Right lung (tissue), 5 donors: ENCODE results near the gene SIRT7. TPM values are rescaled to one million over a fixed set of nuclear protein-coding genes. Genes with fewer than 3 reads are reported as not detected.

ENCODE experiments used
- DNase-seq, 2 donors: peaks; one replicate each; pipeline ENCODE4 v3.0.0-alpha.2; 2013
- polyA plus RNA-seq, 5 donors: library from polyadenylated mRNA; unstranded; fragments of 120-200 nt; gene quantifications; one replicate each; pipeline versions ENCODE4 v1.2.1 to v1.2.3, GENCODE V29; 2013; ENCODE audit warnings: inconsistent platforms in 1 of 5, low replicate concordance in 1 of 5; ENCODE audit not compliant: insufficient read length in 5 of 5, insufficient read depth in 1 of 5

Gene SIRT7
- polyA plus RNA-seq, 5 donors: 9.7 to 15.2 (median 12.9) TPM

DNA sequence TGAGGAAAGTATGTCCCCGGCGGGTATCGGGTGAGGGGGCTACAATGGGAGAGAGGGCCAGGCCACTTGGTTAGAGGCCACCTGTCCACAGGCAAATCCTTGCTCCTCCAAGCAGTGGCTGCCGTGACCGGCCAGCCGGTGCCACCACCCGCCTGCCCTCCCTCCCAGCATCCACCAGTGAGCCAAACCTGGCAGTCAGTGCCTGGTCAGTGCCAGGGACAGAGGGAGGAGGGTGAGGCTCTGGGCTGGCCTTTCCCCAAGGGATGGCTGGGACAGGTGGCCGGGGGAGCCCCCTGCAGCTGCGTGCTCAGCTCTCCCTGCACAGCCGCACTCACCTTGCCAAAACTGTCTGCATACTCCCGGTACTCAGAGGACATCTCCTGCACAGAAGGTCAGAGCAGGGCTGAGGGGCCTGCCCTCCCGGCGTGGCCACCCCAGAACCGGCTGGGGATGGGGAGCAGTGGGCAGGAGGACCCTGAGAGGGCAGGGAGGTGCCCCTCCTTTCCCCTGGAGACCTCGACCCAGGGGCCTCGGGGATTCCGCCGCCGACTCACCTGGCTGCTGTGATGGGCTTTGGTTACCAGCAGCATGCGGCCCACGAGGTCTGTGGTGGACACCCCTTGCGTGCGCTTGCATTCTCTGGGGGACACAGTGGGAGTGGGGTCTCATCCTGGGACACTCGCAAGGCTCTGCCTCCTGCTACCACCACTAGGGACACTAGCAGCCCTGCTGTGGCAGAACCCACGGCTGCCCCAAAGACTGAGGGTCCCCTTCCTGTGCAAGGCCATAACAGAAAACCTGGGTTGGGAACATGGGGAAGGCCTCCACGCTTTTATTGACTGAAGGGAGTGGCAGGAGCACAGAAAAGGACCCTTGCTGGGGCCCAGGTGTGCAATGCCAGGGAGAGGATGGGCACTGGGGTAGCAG lies 10.5 kb downstream of the SIRT7 start:
- DNase-seq: no peak

GRCh38 chr17:81906476-81907218 lies 11.3 kb downstream of the SIRT7 start:
- no peak for DNase-seq

GRCh38 chr17:81905993-81906392 lies 12.0 kb downstream of the SIRT7 start:
- DNase-seq: no peak

DNA sequence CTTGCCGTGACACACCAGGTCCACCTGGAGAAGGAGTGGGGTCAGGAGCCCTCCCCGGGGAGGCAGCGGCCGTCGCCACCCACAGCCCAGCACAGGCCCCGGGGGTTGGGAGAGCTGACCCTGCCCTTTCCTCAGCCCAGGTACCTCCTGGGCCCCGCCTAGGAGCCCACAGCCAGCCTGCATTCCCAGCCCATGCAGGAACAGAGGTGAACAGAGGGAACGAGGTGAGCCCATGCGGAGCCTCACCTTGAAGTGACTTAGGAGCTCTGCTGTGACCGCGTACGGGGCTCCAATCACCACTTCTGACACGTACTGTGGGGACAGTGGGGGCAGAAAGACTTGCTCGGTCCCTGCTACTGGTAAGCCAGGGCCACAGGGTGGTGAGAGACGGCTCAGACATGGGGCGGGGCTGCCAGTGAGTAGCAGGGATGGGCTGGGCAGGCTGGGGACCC lies 12.5 kb downstream of the SIRT7 start:
- no peak for DNase-seq

GRCh38 chr17:81904600-81905423 lies 13.2 kb downstream of the SIRT7 start:
- DNase-seq: no peak

- DNase-seq: no peak
Observed at GRCh38 chr17:81903896-81904599, 13.9 kb downstream of the SIRT7 start.

DNA sequence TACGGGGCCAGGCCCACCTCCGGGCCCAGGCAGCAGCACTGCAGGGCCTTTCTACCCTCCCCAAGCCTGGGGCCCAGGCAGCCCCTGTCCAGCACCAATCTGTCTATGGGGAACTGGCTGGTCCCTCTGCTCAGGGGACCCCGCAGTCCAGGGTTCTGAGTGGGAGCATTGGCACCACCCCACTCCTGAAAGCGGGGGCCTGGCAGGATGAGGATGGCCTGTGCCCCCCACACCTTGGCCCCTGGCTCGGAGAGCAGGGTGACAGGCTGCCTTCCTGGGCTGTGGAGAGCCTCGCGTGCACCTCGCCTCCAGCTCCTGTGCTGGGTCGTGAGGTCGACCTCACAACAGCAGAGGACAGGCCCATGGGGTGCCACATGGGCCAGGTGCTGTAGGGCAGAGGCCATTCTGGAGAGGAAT lies 14.6 kb downstream of the SIRT7 start:
- no peak for DNase-seq

DNA sequence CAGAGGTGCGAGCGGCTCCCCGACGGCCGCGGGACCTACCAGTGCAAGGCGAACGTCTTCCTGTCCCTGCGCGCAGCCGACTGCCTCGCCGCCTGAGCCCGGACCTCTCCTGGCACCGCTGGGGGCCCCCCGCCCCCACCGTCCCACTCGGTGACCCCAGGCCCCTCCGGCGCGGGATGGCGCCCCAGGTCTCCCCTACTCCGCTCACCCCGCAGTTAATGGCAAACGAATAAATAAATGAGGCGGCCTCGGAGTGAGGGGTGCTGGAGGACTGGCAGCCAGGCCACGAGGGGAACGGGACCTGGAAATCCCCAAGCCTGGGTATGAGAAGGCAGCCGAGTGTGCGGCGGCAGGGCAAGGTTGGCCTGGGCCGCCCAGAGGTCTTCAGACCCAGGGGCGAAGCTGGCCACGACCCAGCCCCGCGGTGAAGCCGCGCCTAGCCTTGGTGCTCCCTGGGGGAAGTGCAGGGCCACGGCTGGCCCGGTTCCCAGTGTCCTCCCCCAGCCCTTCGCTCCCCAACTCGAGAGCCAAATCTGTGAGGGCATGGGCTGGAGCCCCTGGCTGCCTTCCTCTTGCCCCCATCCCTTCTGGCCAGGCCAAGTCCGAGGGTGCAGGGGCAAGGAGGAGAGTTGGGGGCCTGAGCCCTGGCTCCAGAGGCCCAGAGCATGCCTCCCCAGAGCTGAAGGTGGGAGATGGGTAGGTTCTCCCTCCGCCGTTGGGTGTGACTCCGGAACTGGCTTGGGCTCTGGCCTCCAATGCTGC lies 15.1 kb downstream of the SIRT7 start:
- no peak for DNase-seq

DNA sequence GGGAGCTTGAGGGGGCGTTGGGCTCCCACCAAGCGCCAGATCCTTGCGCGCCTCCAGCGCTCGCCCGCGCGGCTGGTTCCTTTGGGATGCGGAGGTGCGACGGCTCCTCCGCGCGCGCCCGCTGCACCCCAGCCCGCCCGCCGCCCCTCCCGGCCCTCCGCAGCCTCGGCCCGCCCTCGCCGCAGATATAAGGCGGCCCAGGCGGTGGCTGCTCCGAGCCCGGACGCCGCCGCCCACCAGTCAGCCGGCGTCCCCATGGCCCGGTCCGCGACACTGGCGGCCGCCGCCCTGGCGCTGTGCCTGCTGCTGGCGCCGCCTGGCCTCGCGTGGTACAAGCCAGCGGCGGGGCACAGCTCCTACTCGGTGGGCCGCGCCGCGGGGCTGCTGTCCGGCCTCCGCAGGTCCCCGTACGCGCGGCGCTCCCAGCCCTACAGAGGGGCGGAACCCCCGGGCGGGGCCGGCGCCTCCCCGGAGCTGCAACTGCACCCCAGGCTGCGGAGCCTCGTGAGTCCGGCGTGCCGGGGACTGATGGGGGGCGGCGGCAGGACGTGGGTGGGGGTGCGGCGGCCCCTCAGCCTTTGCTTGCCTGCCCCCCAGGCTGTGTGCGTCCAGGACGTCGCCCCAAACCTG lies 15.8 kb downstream of the SIRT7 start, which contains the start of gene NPB:
Gene NPB (plus strand): TSS at position 216 of the 630 bp plus-strand sequence. CDS start 40 bp downstream, at position 256.
- DNase-seq: no peak

- DNase-seq: no peak
Observed at GRCh38 chr17:81901167-81902022, 16.6 kb downstream of the SIRT7 start.

GRCh38 chr17:81900181-81900820 lies 17.7 kb downstream of the SIRT7 start:
- DNase-seq: no peak

DNA sequence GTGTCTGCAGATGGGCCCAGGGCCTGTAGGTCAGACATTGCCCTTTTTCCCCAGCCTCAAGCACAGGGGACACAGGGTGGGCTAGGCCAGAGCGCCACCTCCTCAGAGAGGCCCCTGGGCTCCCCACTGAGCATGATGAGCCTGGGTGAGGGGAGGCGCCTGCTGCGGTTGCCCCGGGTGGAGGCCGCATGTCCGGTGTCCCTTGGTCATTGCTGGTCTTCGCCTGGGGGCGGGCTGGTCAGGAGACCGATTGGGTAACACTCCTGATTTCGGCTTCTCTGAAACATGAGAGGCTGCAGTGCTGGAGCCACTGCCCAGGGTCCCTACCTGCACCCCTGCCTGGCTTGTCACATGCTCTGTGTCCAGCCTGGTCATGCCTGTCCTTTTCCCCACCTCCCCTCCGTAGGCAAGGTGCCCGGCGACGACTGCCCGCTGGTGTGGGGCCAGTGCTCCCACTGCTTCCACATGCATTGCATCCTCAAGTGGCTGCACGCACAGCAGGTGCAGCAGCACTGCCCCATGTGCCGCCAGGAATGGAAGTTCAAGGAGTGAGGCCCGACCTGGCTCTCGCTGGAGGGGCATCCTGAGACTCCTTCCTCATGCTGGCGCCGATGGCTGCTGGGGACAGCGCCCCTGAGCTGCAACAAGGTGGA lies 18.3 kb downstream of the SIRT7 start:
- no peak for DNase-seq

GRCh38 chr17:81898885-81899284 lies 19.1 kb downstream of the SIRT7 start:
- no peak for DNase-seq

DNA sequence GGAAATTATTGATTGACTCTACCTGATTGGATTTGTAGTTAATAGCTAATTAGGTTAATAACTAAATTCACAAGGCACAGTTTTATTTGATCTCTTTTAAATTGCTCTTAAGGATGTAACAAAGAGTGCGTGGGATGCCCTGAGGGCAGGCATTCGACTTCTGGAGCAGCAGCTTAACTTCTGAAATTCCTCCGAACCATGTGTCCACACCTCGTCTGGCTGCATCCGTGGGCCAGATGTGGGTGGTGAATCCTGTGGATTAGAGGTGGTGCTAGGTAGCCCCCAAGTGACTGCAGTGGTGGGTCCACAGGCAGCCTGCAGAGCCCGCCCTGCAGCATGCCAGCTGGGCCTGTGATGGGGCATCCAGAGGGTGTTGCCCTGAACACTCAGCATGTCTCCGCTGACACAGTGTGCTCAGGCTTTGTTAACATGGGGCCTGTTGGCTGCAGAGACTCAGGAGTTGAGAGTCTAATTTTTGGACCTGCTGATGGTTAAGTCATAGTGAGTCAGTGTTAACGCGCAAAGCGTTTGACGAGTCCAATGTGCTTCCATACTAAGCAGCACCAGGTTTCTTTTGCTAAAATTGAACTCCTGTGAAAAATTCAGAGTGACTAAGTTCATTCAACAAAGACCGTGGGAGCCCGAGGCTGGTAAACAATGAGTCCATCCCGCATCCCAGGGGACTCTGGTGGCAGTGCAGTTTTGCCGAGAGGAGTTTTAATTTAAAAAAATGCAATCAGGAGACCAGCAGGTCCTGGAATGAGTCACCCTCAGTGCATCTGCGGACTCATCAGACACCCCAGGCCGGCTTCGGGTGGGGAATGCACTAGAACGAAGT lies 19.7 kb downstream of the SIRT7 start:
- DNase-seq: no peak

- DNase-seq: no peak
Observed at GRCh38 chr17:81895400-81895799, 22.6 kb downstream of the SIRT7 start.

DNA sequence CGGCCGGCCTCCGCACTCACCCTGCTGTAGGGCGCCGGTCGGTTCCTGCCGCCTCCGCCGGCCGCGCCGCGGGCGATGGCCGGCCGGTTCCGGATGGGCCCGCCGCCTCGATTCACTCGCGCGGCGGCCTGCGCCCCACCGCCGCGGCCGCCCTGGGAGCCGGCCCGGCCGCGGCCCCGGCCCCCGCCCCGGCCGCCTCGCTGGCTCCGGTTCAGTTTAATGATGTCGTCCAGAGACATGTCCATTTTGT lies 26.7 kb downstream of the SIRT7 start:
- DNase-seq: no peak
